ENCODE measurements around the gene MMD2. TPM values are rescaled to one million over a fixed set of nuclear protein-coding genes. Genes with fewer than 3 reads are reported as not detected.
A peak's percentile ranks its signal among the peaks of the same experiment; 100 is the strongest.
"Not testable (repeated sequence)": the region's sequence is repeated elsewhere in the genome, so short reads cannot be mapped to it uniquely, and the experiment has no call there.

MMD2 gene
- total RNA-seq, 1 donor from 2014 or later: not detected

DNA sequence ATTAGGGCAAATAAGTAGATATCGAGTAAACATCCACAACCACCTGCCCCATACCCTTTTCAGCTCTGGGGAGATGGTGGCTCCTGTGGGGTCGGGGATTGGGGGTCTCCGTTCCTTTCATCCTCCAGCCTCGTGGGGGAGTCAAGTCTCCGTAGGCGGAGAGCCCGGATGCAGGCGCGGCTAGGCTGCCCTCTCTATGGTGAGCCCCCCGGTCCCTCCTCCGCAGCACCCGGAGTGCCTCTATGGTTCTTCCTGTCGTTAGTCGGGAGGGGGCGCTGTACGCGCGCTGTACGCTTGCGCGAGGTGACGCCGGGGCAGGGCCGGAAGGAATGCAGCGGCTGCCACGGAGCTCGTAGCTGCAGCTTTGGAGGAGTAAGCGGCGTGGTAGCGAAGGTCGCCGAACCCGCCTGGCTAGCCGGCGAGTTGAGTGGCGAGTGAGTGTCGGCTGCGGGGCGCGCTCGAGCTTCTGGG, 14.8 kb upstream of the MMD2 start:
- peak; percentile 90 for TF ChIP-seq CTCF (IDR thresholded peaks at IDR 0.05)
- Mint-ChIP-seq H3K36me3 (ENCODE audit: unreplicated experiment) (peaks cover 21% of the 10 kb centered on the region), H3K27me3 (ENCODE audit: unreplicated experiment) (no peaks in the 10 kb centered on the region), H3K9me3 (ENCODE audit: unreplicated experiment) (no peaks in the 10 kb centered on the region), H3K27ac (ENCODE audit: unreplicated experiment) (peak overlapping the region; percentile 98), H3K4me1 (ENCODE audit: unreplicated experiment) (peaks cover 17% of the 10 kb centered on the region), H3K4me3 (ENCODE audit: unreplicated experiment) (peak overlapping the region; percentile 96)
- peak; percentile 98 for DNase-seq (ENCODE audit: extremely low spot score, unreplicated experiment)

DNA sequence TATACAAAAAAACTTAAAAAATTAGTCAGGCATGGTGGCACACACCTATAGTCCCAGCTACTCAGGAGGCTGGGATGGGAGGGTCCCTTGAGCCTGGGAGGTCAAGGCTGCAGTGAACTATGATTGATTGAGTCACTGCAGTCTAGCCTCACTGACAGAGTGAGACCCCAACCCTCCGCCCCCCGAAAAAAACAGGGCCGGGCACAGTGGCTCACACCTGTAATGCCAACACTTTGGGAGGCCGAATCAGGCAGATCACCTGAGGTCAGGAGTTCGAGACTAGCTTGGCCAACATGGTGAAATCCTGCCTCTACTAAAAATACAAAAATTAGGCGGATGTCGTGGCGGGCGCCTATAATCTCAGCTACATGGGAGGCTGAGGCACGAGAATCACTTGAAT, 13.5 kb upstream of the MMD2 start:
- H3K4me1 Mint-ChIP-seq (ENCODE audit: unreplicated experiment): peaks cover 17% of the 10 kb centered on the region
- not testable (repeated sequence) for H3K27ac Mint-ChIP-seq (ENCODE audit: unreplicated experiment); H3K27me3 Mint-ChIP-seq (ENCODE audit: unreplicated experiment); H3K4me3 Mint-ChIP-seq (ENCODE audit: unreplicated experiment); H3K9me3 Mint-ChIP-seq (ENCODE audit: unreplicated experiment); DNase-seq (ENCODE audit: extremely low spot score, unreplicated experiment)
- H3K36me3 Mint-ChIP-seq (ENCODE audit: unreplicated experiment): peaks cover 12% of the 10 kb centered on the region

DNA sequence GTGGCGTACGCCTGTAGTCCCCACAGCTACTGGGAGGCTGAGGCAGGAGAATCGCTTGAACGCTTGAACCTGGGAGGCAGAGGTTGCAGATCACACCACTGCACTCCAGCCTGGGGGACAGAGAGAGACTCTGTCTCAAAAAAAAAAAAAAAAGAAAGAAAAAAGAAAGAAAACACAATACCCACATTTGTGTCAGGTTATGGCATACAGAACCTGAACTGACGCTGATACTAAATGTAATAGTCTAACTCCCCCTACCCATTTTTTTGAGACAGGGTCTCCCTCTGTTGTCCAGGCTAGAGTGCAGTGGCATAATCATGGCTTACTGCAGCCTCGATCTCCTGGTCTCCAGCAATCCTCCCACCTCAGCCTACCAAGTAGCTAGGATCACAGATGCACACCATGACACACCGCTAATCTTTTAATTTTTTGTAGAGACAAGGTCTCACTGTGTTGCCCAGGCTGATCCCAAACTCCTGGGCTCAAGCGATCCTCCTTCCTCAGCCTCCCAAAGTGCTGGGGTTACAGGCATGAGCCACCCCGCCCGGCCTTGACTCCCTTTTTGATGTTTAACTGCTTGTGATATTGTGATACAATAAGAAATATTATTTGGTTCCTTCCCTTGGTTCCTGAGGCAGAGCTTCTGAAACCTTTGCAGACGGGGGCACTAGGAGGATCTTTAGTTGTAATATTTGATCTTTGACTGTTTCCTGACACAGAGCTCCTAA, 6.5 kb upstream of the MMD2 start:
- Mint-ChIP-seq H3K9me3 (ENCODE audit: unreplicated experiment) (no peaks in the 10 kb centered on the region), H3K36me3 (ENCODE audit: unreplicated experiment) (no peaks in the 10 kb centered on the region), H3K27ac (ENCODE audit: unreplicated experiment) (no peak overlapping the region), H3K27me3 (ENCODE audit: unreplicated experiment) (peaks cover 21% of the 10 kb centered on the region), H3K4me1 (ENCODE audit: unreplicated experiment) (no peaks in the 10 kb centered on the region), H3K4me3 (ENCODE audit: unreplicated experiment) (no peak overlapping the region)
- no peak for TF ChIP-seq CTCF (IDR thresholded peaks at IDR 0.05)
- DNase-seq (ENCODE audit: extremely low spot score, unreplicated experiment): no peak

DNA sequence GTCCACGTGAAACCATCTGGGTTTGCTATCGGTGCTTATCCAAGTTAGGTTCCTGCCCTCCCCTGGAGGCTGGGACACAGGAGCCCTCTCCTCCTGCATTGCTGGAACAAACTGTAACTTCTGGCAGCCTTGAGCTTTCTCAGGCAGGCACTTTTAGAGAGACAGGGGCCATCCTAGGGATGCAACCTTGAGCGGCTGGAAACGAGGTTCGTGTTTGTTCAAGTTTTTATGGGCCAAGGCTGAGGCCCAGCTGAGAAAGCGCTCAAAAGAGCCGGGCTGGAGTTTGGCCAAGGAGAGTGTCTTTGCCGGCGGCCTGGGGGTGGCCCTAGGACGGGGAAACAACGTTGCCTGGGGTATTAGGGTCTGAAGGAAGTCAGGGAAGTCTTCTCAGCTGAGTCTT, 5.5 kb upstream of the MMD2 start:
- TF ChIP-seq CTCF (IDR thresholded peaks at IDR 0.05): no peak
- Mint-ChIP-seq H3K36me3 (ENCODE audit: unreplicated experiment) (no peaks in the 10 kb centered on the region), H3K9me3 (ENCODE audit: unreplicated experiment) (no peaks in the 10 kb centered on the region)

DNA sequence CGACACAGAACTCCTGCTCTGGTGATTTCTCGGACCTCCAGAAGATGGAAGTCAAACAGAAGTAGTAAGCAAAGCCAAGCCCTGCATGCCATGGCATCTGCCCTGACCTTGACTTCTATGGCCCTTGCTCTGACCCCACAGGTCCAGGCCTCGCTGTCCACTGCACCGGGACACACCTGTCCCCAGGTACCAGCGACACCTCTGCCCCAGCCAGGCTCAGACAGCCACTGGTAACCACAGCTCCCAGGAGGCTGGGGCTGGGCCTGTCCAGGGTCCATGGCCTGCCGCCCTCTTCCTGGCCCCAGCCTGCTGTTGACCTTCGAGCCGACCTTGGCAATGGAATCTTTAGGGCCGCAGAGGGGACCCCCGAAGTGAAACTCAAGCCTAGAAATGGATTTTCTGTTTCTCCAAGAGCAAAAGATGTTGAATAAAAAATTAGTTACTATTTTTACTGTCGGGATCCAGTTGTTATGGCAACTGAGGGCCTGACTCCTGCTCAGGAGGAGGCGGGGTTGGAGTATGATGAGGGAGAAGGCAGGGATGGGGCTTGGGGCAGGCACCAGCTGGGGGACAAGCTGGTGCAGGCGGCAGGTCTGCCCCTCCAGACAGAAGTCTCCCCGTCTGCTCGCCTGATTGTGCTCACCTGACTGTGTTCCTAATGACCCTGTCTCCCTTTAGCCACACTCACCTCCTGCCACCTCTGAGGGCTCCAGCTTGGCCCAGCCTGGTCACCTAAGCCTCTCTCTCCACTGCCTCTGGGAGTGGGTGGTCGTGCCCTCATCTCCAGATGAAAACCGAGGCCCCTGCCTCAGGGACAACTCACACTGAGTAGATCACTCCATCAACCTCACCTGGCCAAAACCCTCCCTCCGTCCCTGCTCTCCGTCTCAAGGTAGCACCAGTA, 4.1 kb upstream of the MMD2 start:
- no peak for DNase-seq (ENCODE audit: extremely low spot score, unreplicated experiment)
- H3K4me3 Mint-ChIP-seq (ENCODE audit: unreplicated experiment): no peak overlapping the region

More for the DNA sequence above, 5.5 kb upstream of the MMD2 start:
- no peak overlapping the region for H3K4me3 Mint-ChIP-seq (ENCODE audit: unreplicated experiment)
- peaks cover 21% of the 10 kb centered on the region for H3K27me3 Mint-ChIP-seq (ENCODE audit: unreplicated experiment)
- no peak overlapping the region for H3K27ac Mint-ChIP-seq (ENCODE audit: unreplicated experiment)
- no peak for DNase-seq (ENCODE audit: extremely low spot score, unreplicated experiment)
- no peaks in the 10 kb centered on the region for H3K4me1 Mint-ChIP-seq (ENCODE audit: unreplicated experiment)

More for the DNA sequence above, 4.1 kb upstream of the MMD2 start:
- H3K27ac Mint-ChIP-seq (ENCODE audit: unreplicated experiment): no peak overlapping the region
- H3K36me3 Mint-ChIP-seq (ENCODE audit: unreplicated experiment): no peaks in the 10 kb centered on the region
- H3K4me1 Mint-ChIP-seq (ENCODE audit: unreplicated experiment): peaks cover 5% of the 10 kb centered on the region
- H3K9me3 Mint-ChIP-seq (ENCODE audit: unreplicated experiment): no peaks in the 10 kb centered on the region
- no peak for TF ChIP-seq CTCF (IDR thresholded peaks at IDR 0.05)
- H3K27me3 Mint-ChIP-seq (ENCODE audit: unreplicated experiment): peaks cover 25% of the 10 kb centered on the region
